ENCODE data around the gene MARVELD1.
A peak's percentile ranks its signal among the peaks of the same experiment; 100 is the strongest.
"Not testable (repeated sequence)": the region's sequence is repeated elsewhere in the genome, so short reads cannot be mapped to it uniquely, and the experiment has no call there.

MARVELD1 gene

GRCh38 chr10:97690133-97690532 lies 23.4 kb upstream of the MARVELD1 start:
- no peak for DNase-seq (ENCODE audit: low read depth)

GRCh38 chr10:97698072-97698655 lies 15.4 kb upstream of the MARVELD1 start:
- not testable (repeated sequence) for DNase-seq (ENCODE audit: low read depth)

GRCh38 chr10:97701438-97702069 lies 12.0 kb upstream of the MARVELD1 start:
- peak; percentile 13 for DNase-seq (ENCODE audit: low read depth)

GRCh38 chr10:97703398-97704067 lies 10.0 kb upstream of the MARVELD1 start:
- no peak for DNase-seq (ENCODE audit: low read depth)

GRCh38 chr10:97704341-97704740 lies 9.2 kb upstream of the MARVELD1 start:
- no peak for DNase-seq (ENCODE audit: low read depth)

- DNase-seq (ENCODE audit: low read depth), result no peak
Observed at GRCh38 chr10:97705006-97705670, 8.4 kb upstream of the MARVELD1 start.

GRCh38 chr10:97707134-97707861 lies 6.2 kb upstream of the MARVELD1 start:
- DNase-seq (ENCODE audit: low read depth), result no peak

- DNase-seq (ENCODE audit: low read depth), result no peak
Observed at GRCh38 chr10:97708167-97708566, 5.4 kb upstream of the MARVELD1 start.

- DNase-seq (ENCODE audit: low read depth), result no peak
Observed at GRCh38 chr10:97708976-97709946, 4.3 kb upstream of the MARVELD1 start.

GRCh38 chr10:97711640-97712572 lies 1.6 kb upstream of the MARVELD1 start:
- no peak for DNase-seq (ENCODE audit: low read depth)

GRCh38 chr10:97713826-97714400 lies 383 bp downstream of the MARVELD1 start:
- no peak for DNase-seq (ENCODE audit: low read depth)

GRCh38 chr10:97714401-97715258 lies 1.1 kb downstream of the MARVELD1 start:
- no peak for DNase-seq (ENCODE audit: low read depth)

- DNase-seq (ENCODE audit: low read depth), result no peak
Observed at GRCh38 chr10:97715259-97715874, 1.8 kb downstream of the MARVELD1 start.

- no peak for DNase-seq (ENCODE audit: low read depth)
Observed at GRCh38 chr10:97717627-97718026, 4.1 kb downstream of the MARVELD1 start.

GRCh38 chr10:97718178-97718577 lies 4.6 kb downstream of the MARVELD1 start:
- DNase-seq (ENCODE audit: low read depth), result no peak

- DNase-seq (ENCODE audit: low read depth), result no peak
Observed at GRCh38 chr10:97718659-97719142, 5.2 kb downstream of the MARVELD1 start.

GRCh38 chr10:97719602-97720001 lies 6.1 kb downstream of the MARVELD1 start:
- DNase-seq (ENCODE audit: low read depth), result no peak
